PC-9 (cell line): Measurements from ENCODE around the gene DSC2.

ENCODE experiments used
- EZH2 ChIP-seq: fragments of 200-600 bp; sonication (generic); IDR thresholded peaks from 2 replicates; pipeline ENCODE4 v1.8.0; 2017; ENCODE audit warnings: antibody characterized with exemption, low read depth
- TF ChIP-seq, protein P1 (sequence below): fragments of 200-600 bp; sonication (generic); conservative IDR thresholded peaks from 2 replicates; pipeline ENCODE4 v1.6.1; 2017; ENCODE audit warnings: mixed run types, antibody characterized with exemption, mild to moderate bottlenecking, moderate library complexity

DNA sequence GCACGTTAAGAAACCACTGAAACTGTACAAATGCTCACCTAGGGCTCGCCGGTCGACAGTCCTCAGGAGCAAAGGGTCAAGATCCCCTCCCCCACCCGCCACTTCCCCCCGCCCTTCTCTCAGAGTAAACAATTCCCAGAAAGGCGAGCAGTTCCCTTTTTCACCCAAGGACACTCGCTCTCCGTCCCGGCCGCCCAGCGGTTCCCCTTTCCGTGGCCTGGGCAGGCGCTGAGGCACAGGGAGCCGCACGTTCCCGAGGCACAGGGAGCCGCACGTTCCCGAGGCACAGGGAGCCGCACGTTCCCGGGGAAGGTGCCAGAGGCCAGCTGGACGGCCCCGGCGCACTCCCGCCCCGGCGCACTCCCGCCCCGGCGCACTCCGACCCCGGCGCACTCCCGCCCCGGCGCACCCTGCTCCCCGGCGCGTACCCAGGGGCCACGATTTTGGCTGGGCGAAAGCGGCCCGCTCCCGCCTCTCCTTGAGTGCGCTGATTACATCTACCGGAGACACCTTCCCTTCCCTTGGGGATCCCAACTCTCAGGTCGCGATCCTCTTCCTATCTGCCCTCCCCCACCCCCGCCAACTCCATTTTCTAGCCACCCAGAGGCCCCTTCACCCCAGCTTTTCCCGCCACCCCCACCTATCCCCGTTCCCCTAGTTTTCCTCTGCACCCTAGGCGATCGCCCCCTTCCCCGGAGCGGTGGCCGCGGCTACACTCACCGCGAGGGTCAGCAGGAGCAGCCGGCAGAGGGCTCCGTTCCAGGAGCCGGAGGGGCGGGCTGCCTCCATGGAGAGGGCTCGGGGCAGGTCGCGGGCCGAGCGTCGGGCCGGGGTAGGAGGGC, 817 bp downstream of the DSC2 start:
- TF ChIP-seq, protein P1, sequence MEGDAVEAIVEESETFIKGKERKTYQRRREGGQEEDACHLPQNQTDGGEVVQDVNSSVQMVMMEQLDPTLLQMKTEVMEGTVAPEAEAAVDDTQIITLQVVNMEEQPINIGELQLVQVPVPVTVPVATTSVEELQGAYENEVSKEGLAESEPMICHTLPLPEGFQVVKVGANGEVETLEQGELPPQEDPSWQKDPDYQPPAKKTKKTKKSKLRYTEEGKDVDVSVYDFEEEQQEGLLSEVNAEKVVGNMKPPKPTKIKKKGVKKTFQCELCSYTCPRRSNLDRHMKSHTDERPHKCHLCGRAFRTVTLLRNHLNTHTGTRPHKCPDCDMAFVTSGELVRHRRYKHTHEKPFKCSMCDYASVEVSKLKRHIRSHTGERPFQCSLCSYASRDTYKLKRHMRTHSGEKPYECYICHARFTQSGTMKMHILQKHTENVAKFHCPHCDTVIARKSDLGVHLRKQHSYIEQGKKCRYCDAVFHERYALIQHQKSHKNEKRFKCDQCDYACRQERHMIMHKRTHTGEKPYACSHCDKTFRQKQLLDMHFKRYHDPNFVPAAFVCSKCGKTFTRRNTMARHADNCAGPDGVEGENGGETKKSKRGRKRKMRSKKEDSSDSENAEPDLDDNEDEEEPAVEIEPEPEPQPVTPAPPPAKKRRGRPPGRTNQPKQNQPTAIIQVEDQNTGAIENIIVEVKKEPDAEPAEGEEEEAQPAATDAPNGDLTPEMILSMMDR: no peak
- TF ChIP-seq EZH2: no peak
